A673 (cell line): ENCODE data around the gene SGO2. TPM values are rescaled to one million over a fixed set of nuclear protein-coding genes. Genes with fewer than 3 reads are reported as not detected.

Source experiments
- BruUV-seq: library from RNA; stranded (reverse); fragments of 400-500 nt; replicated peaks from 2 replicates; lab custom pipeline; 2021; lab: Mats Ljungman, UMichigan
- CTCF ChIA-PET: fragments of 300-600 bp; sonication (Branson Sonifier 250); formaldehyde crosslinking; loops from one replicate; lab custom pipeline; 2022; ENCODE audit warnings: antibody characterized with exemption; lab: Charles Lee
- POLR2A ChIA-PET: fragments of 300-600 bp; sonication (Branson Sonifier 250); formaldehyde crosslinking; loops from one replicate; lab custom pipeline; 2022; ENCODE audit warnings: antibody characterized with exemption; ENCODE audit not compliant: low non-redundant PET; lab: Charles Lee
- DNase-seq: peaks from one replicate; pipeline ENCODE4 v3.0.0-alpha.2; 2015; ENCODE audit warnings: low spot score
- H3K27ac ChIP-seq: fragments of 200-600 bp; sonication (generic); 2 replicates; pipeline ENCODE4 v1.5.1; 2016; ENCODE audit warnings: mixed run types, low read depth, mild to moderate bottlenecking, mixed read lengths, antibody characterized with exemption, low read length; ENCODE audit not compliant: poor library complexity, severe bottlenecking
- H3K27me3 ChIP-seq: fragments of 200-600 bp; sonication (generic); replicated peaks from 2 replicates; pipeline ENCODE4 v1.6.1; 2017; ENCODE audit warnings: mixed run types, low read depth, mild to moderate bottlenecking, mixed read lengths, antibody characterized with exemption, low read length; ENCODE audit not compliant: insufficient read depth, poor library complexity
- H3K36me3 ChIP-seq: fragments of 200-600 bp; sonication (generic); 2 replicates; pipeline ENCODE4 v1.6.1; 2016; ENCODE audit warnings: mixed run types, mild to moderate bottlenecking, mixed read lengths, antibody characterized with exemption, low read length; ENCODE audit not compliant: insufficient read depth, poor library complexity, severe bottlenecking
- H3K4me1 ChIP-seq: fragments of 200-600 bp; sonication (generic); 2 replicates; pipeline ENCODE4 v1.6.1; 2017; ENCODE audit warnings: mixed run types, mild to moderate bottlenecking, mixed read lengths, antibody characterized with exemption, low read length; ENCODE audit not compliant: insufficient read depth, poor library complexity, severe bottlenecking
- H3K4me3 ChIP-seq: fragments of 200-600 bp; sonication (generic); 2 replicates; pipeline ENCODE4 v1.5.1; 2016; ENCODE audit warnings: low read depth, mixed run types, mild to moderate bottlenecking, mixed read lengths, low read length; ENCODE audit not compliant: poor library complexity, severe bottlenecking
- H3K9me3 ChIP-seq: fragments of 200-600 bp; sonication (generic); 2 replicates; pipeline ENCODE4 v1.6.1; 2016; ENCODE audit warnings: mixed run types, low read depth, mild to moderate bottlenecking, mixed read lengths, antibody characterized with exemption, low read length; ENCODE audit not compliant: poor library complexity, severe bottlenecking
- EZH2 ChIP-seq: fragments of 200-600 bp; sonication (generic); IDR thresholded peaks from 2 replicates; pipeline ENCODE4 v1.6.1; 2017; ENCODE audit warnings: borderline replicate concordance, low read depth, mild to moderate bottlenecking, mixed read lengths, antibody characterized with exemption, low read length; ENCODE audit not compliant: poor library complexity, severe bottlenecking
- intact Hi-C: fragments of 100-400 bp; cut with micrococcal nuclease; formaldehyde crosslinking; loops from one replicate; pipeline ENCODE4 v1.10.0; 2022; ENCODE audit not compliant: unreplicated experiment
- total RNA-seq: library from RNA; stranded (reverse); gene quantifications from 2 replicates; pipeline ENCODE4 v1.2.3, GENCODE V29; 2021
- TF ChIP-seq, protein P1 (sequence below): fragments of 300-800, 200-600 bp; sonication (generic); conservative IDR thresholded peaks from 2 replicates; pipeline ENCODE4 v1.5.1; 2017; ENCODE audit warnings: low read depth, mild to moderate bottlenecking, antibody characterized with exemption, low read length, moderate library complexity, mixed read lengths

SGO2 gene
- total RNA-seq, 1 experiment from 2014 or later: 37.3 TPM

DNA sequence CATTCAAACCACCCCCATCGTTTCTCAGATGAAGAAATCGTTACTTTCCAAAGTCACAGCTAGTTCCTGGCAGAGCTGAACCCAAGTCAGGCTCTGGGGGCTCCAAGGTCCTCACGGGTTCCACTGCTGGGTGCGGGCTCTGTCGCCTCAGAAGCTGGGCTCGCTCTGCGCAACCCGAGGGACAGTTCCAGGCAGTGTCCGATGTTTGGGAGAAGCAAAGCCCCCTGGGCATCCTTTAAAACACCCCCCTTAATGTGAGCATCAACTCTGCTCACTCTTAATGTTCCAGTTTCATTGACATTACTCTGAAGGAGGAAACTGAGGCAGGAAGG, 60.6 kb downstream of the SGO2 start:
- no TSS peak for BruUV-seq
- no peak overlapping the region for H3K4me3 ChIP-seq
- H3K27me3 ChIP-seq: no peaks in the 10 kb centered on the region
- no peak for DNase-seq
- H3K27ac ChIP-seq: no peak overlapping the region
- no peaks in the 10 kb centered on the region for H3K4me1 ChIP-seq
- TF ChIP-seq EZH2: no peak
- TF ChIP-seq, protein P1, sequence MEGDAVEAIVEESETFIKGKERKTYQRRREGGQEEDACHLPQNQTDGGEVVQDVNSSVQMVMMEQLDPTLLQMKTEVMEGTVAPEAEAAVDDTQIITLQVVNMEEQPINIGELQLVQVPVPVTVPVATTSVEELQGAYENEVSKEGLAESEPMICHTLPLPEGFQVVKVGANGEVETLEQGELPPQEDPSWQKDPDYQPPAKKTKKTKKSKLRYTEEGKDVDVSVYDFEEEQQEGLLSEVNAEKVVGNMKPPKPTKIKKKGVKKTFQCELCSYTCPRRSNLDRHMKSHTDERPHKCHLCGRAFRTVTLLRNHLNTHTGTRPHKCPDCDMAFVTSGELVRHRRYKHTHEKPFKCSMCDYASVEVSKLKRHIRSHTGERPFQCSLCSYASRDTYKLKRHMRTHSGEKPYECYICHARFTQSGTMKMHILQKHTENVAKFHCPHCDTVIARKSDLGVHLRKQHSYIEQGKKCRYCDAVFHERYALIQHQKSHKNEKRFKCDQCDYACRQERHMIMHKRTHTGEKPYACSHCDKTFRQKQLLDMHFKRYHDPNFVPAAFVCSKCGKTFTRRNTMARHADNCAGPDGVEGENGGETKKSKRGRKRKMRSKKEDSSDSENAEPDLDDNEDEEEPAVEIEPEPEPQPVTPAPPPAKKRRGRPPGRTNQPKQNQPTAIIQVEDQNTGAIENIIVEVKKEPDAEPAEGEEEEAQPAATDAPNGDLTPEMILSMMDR: no peak
- intact Hi-C loops: no loop called here
- H3K36me3 ChIP-seq: no peaks in the 10 kb centered on the region
- ChIA-PET CTCF (interaction anchor here (1.2 kb wide), 1 partner anchor 149 kb away, joined by 4 read pairs; no protein-coding TSS in a partner anchor), POLR2A (no interaction called here)
- H3K9me3 ChIP-seq: no peaks in the 10 kb centered on the region

DNA sequence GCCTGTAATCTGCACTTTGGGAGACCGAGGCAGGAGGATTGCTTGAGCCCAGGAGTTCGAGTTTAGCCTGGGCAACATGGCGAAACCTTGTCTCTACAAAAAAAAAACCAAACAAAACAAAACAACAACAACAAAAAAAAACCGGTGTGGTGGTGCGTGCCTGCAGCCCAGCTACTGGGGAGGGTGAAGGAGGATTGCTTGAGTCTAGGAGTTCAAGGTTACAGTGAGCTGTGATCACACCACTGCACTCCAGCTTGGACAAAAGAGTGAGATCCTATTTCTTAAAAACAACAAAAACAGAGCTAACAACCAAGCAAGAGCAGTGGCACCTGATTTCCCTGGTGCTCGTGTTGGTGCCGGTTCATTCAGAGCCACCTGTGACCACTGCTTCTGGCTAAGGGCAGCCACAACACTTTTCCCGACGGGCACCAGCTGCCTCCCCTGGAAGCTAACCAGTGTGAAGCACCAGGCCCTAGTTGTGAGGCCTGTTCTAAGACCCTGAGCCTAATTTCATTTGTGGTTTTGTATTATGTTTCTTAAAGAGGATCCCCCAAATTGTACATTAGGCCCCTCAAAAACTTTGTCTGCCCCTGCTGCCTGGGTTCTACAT, 61.1 kb downstream of the SGO2 start:
- Histone ChIP-seq H3K4me3 (no peak overlapping the region), H3K27ac (no peak overlapping the region), H3K27me3 (no peaks in the 10 kb centered on the region), H3K4me1 (no peaks in the 10 kb centered on the region), H3K36me3 (no peaks in the 10 kb centered on the region), H3K9me3 (no peaks in the 10 kb centered on the region)
- CTCF ChIA-PET: no interaction called here
- POLR2A ChIA-PET: no interaction called here
- TF ChIP-seq, protein P1: no peak
- no peak for TF ChIP-seq EZH2
- DNase-seq: no peak
- intact Hi-C loops: no loop called here
- BruUV-seq: TSS peak; percentile 22

DNA sequence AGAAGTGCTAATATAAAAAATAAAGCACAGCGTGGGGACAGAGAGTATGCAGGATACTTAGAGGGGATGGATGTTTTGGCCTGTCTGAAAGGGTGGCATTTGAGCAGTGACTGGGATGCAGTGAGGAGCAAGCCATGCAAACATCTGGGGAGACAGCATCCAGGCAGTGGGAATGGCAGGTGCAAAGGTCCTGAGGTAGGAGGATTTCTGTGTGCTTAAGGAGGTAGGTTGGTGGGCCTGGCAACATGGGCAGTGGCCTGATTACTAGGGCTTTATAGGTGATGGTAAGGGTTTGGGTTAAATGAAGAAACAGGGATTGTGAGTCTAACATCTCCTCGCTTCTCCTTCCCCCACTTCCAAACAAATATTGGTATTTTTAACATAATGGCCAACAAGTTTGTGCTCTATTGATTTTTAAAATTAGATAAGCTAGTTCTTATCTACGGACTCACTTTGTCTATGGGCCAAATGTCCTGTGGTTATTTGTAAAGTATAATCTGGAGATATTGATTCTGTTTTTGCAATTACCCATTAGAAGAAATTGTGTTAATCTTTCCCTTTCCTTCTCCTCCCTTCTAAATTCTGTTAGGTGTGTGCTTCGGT, 62.2 kb downstream of the SGO2 start:
- Histone ChIP-seq H3K27ac (no peak overlapping the region), H3K36me3 (no peaks in the 10 kb centered on the region), H3K4me1 (no peaks in the 10 kb centered on the region), H3K4me3 (no peak overlapping the region), H3K27me3 (peaks cover 4% of the 10 kb centered on the region), H3K9me3 (no peaks in the 10 kb centered on the region)
- no TSS peak for BruUV-seq
- POLR2A ChIA-PET: no interaction called here
- DNase-seq: no peak
- TF ChIP-seq EZH2: no peak
- TF ChIP-seq, protein P1: no peak
- intact Hi-C loops: no loop called here
- CTCF ChIA-PET: no interaction called here
